Measurements from ENCODE around the gene CYP26A1.
A peak's percentile ranks its signal among the peaks of the same experiment; 100 is the strongest.

Gene CYP26A1

GRCh38 chr10:93123766-93124165, 50.1 kb downstream of the CYP26A1 start:
- peak in 1 of 6 experiments; percentile 4 for DNase-seq

DNA sequence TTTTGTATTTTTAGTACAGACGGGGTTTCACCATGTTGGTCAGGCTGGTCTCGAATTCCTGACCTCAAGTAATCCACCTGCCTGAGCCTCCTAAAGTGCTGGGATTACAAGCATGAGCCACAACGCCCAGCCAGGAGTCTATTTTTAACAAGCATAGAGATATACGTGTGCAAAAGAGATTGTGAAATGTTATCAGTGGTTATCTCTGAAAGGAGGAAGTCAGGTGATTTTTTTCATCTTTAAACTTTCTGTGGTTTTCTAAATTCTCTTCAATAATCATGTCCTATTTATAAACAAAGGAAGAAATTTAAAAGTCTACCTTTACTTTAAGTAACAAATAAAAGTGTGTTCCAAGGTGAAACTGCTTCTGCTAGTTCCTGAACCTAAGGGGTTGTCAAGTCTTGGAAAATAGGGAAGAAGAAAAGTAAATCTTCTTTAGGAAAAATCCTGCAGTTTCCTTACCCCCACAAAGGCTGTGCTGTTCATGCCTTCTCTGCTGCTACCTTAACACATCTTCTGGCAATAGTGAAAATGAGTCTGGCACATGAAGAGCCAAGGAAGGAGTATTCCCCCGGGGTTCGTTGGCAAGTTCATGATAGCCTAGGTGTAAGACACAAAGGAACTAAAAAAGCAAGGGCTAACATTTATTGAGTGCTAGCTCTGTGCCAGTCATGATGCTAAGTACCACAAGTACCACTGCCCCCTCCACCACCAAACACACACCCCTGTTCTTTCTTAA, 51.1 kb downstream of the CYP26A1 start:
- DNase-seq = peak in 3 of 6 experiments; percentile 31 to 50 (median 36)

DNA sequence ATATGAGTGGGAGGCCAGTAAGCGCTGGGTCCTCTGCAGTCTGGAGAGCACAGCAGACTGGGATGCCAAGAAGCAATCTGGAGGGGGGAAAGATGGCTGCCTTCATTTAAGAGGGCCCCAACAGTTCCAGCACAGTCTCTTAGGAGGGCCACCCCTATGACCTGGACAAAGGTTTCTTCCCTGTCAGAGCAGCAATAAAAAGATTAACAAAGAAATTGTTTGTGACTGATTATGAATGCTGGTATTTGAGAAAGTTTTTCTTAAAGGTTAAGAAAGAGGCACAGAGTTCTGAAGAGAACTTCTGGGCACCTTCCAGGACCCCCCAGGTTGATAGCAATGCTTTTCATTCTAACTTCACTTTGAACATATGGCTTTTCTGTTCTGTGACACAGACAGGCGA, 52.3 kb downstream of the CYP26A1 start:
- no peak for DNase-seq

DNA sequence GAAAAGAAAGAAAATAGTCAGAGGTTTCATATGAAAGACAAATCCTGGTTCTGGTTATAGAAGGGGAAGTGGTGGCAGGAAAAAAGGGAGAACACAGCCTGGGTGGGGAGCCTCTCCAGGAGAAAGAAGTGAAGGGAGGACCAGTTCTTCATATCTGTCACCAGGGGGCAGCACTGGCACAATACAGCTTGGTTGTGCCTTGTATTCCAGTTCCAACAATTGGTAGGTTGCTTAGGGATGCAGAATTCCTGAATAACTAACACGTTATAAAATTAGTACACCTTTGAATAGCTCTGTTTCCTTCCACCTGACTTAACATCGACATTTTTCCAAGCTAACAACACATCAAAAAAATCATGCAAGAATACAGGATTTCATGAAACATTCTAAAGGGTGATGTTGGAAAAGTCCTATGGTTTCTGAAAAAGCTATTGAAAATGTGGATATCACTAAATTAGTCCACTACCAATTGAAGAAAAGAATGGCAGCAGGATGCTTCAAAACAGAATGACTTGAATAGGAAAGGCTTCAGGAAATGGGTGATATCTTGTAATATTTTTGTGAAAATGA, 52.9 kb downstream of the CYP26A1 start:
- DNase-seq = no peak

All from stimulated activated naive CD4-positive, alpha-beta T cell (primary cell).